ENCODE results near the gene PRPF19.

PRPF19 gene

DNA sequence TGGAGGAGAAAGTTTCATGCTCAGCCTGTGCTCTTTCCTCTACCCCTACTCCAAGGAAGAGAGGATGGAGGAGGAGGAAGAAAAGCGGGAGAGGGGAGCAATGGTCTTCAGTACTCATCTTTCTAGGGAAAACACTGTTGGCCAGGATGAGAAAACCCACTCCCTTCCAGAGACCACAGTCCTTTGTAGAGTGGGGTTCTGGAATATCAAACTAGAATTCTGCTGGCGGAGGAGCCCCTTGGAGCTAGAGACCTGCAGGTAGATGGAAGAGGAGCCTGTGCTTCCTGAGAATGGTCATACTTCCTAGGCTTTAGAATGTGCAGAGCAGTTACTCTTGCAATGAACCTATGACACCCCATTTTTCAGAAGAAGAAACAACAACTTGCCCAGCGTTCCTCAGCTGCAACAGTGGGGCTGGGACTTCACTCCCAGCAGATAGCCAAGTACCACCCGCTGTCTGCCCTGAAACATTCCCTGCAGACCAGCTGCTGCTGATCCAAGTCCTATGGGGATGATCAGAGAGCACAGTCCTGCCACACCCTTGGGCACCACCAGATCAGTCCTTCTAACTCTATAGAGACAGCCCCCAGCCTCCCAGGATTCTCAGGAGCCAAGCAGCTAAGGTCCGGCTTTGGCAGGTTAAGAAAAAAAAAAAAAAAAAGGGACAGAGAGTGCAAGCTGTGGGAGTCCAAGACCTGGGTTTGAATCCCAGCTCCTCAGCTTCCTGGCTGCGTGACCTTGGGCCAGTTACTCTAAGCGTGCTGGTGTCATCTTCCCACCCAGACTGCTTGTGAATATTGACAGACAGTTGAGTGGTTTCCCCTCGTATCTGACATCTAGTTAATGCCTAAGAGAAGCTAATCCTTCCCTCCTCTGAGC, 51.3 kb downstream of the PRPF19 start:
- no peaks in the 10 kb centered on the region for H3K9me3 Mint-ChIP-seq
- H3K27ac Mint-ChIP-seq = no peak overlapping the region
- H3K4me1 Mint-ChIP-seq = peaks cover 17% of the 10 kb centered on the region
- no peaks in the 10 kb centered on the region for H3K27me3 Mint-ChIP-seq
- H3K4me3 Mint-ChIP-seq = no peak overlapping the region
- H3K36me3 Mint-ChIP-seq = peaks cover 8% of the 10 kb centered on the region

DNA sequence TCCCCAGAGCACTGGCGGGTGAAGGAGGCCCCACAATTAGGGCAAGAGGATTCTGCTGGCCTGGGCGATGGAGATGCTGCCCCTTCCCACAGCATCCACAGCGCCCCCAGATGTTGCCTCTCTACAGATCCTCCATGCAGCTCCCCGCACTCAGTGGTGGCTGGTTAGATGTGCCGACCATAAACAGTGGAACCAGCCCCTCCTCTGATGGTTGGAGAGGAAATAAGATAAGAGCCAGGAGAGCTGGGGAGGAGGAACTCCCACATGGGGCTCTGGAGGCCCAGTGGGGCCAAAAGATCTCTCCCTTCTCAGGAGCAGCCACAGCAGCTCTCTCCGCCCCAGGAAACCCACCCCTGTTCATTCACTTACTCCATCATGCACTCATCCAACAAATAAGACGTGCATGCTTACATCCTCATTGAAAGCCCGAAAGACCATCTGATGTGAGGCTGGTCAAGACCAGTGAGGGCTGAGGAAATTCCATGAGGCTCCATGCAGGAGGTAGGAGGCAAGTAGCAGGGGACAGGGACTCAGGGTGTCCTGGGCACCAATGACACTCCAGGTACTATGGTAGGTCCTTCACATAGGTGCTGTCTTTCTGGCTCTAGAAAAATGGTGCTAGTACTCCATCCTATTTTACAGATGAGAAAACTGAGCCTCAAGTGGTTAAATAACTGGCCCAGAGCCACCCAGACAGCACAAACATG, 52.1 kb downstream of the PRPF19 start:
- Mint-ChIP-seq H3K27me3 (no peaks in the 10 kb centered on the region), H3K4me3 (no peak overlapping the region), H3K27ac (no peak overlapping the region), H3K4me1 (peaks cover 16% of the 10 kb centered on the region), H3K9me3 (no peaks in the 10 kb centered on the region), H3K36me3 (peaks cover 11% of the 10 kb centered on the region)

DNA sequence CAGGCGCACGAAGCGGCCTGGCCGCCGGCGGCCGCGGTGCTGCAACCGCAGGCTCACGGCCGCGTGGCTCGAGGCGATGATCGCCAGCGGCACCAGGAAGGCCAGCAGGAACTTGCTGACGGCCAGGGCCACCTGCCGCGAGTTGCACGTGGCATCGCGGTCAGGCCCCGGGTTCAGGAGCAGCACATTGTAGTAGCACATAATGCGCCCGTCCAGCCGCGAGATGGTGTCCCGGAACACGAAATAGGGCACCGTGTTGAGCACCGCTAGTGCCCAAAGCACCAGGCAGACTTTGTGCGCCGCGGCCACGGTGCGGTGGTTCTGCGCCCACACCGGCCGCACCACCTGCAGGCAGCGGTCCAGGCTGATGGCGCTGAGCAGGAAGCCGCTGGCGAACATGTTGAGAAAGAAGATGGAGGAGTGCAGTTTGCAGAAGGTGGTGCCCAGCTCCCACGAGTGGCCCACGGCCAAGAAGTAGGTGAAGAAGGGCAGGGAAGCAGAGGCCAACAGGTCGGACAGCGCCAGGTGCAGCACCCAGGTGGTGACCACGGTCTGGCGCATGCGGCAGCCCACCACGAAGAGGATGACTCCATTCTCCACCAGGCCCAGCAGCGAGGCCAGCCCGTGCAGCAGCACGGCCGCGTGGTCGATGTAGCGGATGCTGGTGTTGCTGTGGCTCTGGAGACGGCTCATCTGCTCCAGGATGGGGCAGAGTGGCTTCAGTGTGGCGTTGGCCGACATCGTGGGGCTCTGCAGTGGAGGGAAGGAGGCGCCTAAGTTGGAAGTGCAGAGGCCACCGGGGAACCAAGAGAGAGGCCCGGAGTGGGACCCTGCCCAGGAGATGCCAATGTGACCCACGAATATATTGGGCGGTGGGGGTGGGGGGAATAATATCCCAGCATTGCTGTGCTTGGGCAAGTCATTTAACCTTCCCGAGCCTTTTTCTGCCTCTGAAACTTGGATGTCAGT, 53.1 kb downstream of the PRPF19 start:
- Mint-ChIP-seq H3K27me3 (no peaks in the 10 kb centered on the region), H3K4me1 (peaks cover 6% of the 10 kb centered on the region), H3K27ac (no peak overlapping the region), H3K4me3 (no peak overlapping the region), H3K36me3 (peaks cover 16% of the 10 kb centered on the region), H3K9me3 (no peaks in the 10 kb centered on the region)

DNA sequence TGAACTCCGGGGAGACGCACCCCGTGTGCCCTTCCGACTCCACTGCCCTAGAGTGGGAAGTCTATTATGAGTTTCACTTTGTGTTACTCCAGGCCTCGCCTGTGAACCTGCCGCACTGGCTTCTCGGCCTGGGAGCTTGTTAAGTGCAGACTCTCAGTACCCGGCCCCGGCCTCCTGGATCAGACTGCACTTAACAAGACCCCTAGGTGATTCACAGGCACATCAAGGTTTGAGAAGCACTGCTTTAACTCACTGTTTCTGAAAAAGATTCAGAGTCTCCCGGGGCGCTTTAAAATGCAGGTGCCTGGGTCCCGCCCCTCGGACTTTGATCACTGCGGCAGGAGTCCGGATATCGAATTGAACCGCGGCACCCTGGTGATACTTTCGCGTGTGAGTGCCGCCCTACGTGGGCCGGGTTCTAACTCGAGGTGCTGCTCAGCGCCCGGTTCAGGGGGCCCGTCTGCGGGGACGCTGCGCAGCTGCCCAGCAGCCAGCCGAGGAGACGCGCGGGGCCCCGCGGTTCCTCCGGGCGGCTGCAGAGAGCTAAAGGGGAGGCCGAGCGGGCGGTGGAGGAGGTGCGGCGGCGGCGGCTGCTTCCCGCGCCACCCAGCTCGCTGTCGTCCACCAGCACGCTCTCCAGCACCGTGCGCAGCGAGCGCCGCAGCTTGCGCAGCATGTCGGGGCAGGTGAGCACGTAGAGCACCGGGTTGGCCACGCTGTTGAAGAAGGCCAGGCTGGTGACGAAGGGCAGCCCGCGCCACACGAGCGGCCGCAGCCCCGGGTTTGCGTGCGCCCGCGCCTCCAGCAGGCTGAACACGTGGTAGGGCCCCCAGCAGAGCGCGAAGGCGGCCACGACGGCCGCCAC, 54.0 kb downstream of the PRPF19 start:
- no peaks in the 10 kb centered on the region for H3K4me1 Mint-ChIP-seq
- H3K27me3 Mint-ChIP-seq = no peaks in the 10 kb centered on the region
- no peak overlapping the region for H3K4me3 Mint-ChIP-seq
- peaks cover 16% of the 10 kb centered on the region for H3K36me3 Mint-ChIP-seq
- H3K9me3 Mint-ChIP-seq = no peaks in the 10 kb centered on the region
- no peak overlapping the region for H3K27ac Mint-ChIP-seq

DNA sequence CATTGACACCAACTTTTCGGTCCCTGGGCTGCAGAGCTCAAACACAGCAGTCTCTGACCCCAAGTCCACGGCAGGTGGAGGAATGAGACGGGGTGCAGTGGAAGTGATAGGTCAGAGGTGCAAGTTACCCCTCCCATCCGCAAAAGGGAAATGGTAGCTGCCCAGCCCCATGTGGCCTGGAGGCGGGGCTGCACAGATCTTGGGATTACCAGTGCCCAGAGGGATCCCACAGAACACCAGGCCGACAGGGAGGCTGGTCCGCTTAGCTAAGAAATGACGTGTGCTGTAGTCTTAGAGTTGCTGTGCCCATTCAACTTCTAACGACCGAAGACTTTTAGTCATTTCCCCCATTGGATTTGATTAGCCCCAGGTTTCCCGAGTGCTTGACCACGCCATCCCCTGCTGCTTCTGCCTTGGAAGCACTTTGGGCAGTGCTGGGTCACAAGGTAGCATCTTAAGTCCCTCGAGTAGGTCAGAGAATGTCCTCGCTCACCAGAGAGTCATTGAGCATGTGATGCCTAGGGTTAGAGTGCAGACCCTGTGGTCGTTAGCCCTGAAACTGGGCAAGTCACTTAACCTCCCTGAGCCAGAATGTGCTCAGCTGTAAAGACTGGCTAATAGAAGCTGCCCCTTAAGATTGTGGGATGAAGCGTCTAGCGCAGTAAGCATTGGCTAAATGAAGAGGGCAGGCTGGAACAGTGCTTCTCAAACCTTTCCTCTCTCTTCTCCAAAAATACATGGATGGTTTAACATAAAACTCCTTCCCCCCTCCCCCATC, 54.9 kb downstream of the PRPF19 start:
- peaks cover 4% of the 10 kb centered on the region for H3K4me1 Mint-ChIP-seq
- peaks cover 16% of the 10 kb centered on the region for H3K36me3 Mint-ChIP-seq
- no peaks in the 10 kb centered on the region for H3K9me3 Mint-ChIP-seq
- H3K4me3 Mint-ChIP-seq = no peak overlapping the region
- no peaks in the 10 kb centered on the region for H3K27me3 Mint-ChIP-seq
- no peak overlapping the region for H3K27ac Mint-ChIP-seq

DNA sequence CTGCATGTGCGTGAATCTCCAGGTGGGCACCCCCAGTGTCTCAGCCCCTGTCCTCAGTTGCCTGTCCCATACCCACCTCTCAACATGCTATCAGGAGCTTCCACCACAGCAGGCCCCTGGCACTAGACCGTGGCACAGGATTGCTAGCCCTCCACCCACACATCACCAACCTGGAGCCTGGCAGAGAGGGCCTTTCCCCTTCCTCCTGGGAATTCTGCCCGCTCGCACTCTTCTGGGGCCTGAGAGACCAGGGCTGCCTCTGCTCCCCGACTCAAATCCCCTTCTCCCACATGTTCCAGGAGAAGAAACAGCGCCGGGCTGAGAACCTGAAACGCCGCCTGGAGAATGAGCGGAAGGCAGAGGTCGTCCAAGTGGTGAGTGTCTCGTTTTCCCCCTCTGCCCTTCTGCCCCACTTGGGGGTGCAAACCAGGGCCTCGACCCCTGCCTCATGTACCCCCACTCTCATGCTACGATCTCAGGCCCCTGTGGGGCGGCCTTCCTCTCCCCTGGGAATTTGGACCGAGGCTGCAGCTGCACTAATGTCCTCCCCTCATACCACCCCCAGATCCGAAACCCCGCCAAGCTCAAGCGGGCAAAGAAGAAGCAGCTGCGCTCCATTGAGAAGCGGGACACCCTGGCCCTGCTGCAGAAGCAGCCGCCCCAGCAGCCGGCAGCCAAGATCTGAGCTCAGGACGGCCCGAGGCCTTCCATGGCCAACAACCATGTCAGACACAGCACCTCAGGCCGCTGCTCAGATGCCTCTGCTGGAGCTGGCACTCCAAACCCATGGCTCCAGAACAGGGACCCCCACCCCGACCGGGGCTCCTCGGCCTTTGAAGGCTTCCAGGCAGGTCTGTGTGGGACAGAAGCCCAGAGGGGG, 56.5 kb downstream of the PRPF19 start:
- H3K4me1 Mint-ChIP-seq = peaks cover 11% of the 10 kb centered on the region
- no peaks in the 10 kb centered on the region for H3K9me3 Mint-ChIP-seq
- H3K27ac Mint-ChIP-seq = no peak overlapping the region
- H3K4me3 Mint-ChIP-seq = no peak overlapping the region
- peaks cover 20% of the 10 kb centered on the region for H3K36me3 Mint-ChIP-seq
- no peaks in the 10 kb centered on the region for H3K27me3 Mint-ChIP-seq

DNA sequence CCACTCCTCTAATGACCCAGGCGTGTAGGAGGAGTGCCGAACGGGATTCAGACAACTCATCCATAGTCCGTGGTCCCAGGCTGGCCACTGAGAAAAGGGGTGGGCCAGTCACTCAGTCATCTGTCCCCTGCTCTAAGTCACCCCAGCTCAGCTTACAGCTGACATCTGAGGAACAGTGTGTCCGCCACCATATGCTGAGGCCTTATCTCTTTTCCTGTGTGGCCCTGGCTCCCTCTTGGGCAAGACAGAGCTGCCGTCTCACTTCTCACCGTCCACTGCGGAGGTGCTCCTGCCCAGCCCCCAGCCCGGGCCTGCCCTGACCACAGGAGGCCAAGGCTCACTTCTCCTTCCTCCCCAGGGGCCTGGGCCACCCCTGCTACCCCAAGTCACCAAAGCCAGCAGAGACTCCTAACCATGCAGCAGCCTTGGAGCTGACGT, 57.7 kb downstream of the PRPF19 start:
- no peaks in the 10 kb centered on the region for H3K9me3 Mint-ChIP-seq

DNA sequence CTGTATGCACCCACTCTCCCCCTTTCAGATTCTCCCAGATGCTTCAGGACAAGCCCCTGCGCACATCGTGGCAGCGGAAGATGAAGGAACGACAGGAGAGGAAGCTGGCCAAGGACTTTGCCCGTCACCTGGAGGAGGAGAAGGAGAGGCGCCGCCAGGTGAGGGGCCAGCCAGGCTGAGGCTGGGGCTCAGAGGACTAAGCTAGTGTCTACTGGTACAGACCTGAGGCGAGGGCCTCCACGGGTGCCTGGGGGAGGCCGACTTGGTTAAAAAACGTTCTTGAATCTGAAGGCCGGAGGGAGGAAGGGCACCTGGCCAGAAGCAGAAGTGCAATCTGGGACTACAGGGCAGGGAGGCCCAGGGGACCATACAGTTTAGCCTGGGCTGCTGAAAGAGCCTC, 58.5 kb downstream of the PRPF19 start:
- H3K27ac Mint-ChIP-seq = no peak overlapping the region
- no peak overlapping the region for H3K4me3 Mint-ChIP-seq
- H3K27me3 Mint-ChIP-seq = no peaks in the 10 kb centered on the region
- H3K36me3 Mint-ChIP-seq = peaks cover 34% of the 10 kb centered on the region
- no peaks in the 10 kb centered on the region for H3K9me3 Mint-ChIP-seq
- peaks cover 27% of the 10 kb centered on the region for H3K4me1 Mint-ChIP-seq

More for the DNA sequence above, 57.7 kb downstream of the PRPF19 start:
- Mint-ChIP-seq H3K27ac (no peak overlapping the region), H3K36me3 (peaks cover 30% of the 10 kb centered on the region), H3K4me3 (no peak overlapping the region), H3K27me3 (no peaks in the 10 kb centered on the region), H3K4me1 (peaks cover 22% of the 10 kb centered on the region)

DNA sequence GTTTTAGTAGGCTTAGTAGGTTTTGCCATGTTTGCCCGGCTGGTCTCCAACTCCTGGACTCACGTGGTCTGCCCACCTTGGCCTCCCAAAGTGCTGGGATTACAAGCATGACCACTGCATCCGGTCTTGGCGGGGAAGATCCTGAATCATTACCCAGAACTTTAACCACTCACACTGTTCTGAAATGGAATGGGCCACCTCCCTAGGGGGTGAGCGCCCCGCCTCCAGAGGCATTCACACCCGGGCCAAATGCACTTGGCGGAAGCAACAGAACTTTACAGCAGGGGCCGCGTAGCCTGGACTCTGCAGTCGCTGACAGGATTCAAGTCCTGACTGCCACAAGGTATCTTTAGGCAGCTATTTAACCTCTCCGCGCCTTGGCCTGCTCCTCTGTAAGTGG, 59.1 kb downstream of the PRPF19 start:
- Mint-ChIP-seq H3K27me3 (no peaks in the 10 kb centered on the region), H3K9me3 (no peaks in the 10 kb centered on the region), H3K4me3 (no peak overlapping the region), H3K4me1 (peaks cover 27% of the 10 kb centered on the region), H3K27ac (no peak overlapping the region), H3K36me3 (peaks cover 34% of the 10 kb centered on the region)

DNA sequence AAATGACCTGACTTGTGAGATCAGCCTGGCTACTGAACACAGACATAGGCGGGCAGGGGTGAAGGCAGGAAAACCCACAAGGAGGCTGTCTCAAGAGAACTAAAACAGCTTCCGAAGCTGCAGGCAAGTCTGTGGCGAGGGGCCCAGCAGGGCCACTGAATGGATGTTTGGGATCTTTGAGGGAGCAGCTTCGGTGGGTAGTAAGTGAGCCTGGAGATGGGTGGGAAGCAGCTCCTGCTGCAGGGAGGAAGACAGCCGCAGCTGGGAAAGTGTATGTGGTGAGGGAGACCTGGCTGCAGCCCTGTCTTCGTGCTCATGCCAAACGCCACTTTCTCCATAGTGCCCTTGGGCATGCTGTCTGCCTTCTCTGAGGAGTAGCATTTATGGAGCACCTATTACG, 61.0 kb downstream of the PRPF19 start:
- H3K4me3 Mint-ChIP-seq = peak overlapping the region; percentile 98

DNA sequence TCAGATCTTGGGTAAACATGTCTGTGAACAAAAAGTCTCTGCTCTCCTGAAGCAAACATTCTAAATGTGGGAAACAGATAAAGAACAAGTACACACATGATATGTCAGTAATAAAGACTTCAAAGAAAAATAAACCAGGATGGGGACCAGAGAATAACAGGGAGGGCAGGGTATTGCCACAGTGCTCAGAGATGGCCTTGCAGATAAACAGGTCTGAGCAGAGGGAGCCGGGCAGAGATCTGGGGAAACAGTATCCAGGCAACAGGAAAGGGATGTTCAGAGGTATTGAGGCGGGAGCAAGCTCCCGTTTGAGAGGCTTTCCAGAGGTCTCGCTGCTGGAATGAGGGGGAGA, 61.5 kb downstream of the PRPF19 start:
- peaks cover 43% of the 10 kb centered on the region for H3K4me1 Mint-ChIP-seq
- H3K27me3 Mint-ChIP-seq = no peaks in the 10 kb centered on the region
- H3K27ac Mint-ChIP-seq = no peak overlapping the region
- no peaks in the 10 kb centered on the region for H3K9me3 Mint-ChIP-seq
- H3K4me3 Mint-ChIP-seq = peak overlapping the region; percentile 98
- H3K36me3 Mint-ChIP-seq = peaks cover 23% of the 10 kb centered on the region

More for the DNA sequence above, 61.0 kb downstream of the PRPF19 start:
- H3K27ac Mint-ChIP-seq = peak overlapping the region; percentile 62
- peaks cover 42% of the 10 kb centered on the region for H3K4me1 Mint-ChIP-seq
- no peaks in the 10 kb centered on the region for H3K9me3 Mint-ChIP-seq
- peaks cover 26% of the 10 kb centered on the region for H3K36me3 Mint-ChIP-seq
- H3K27me3 Mint-ChIP-seq = no peaks in the 10 kb centered on the region

DNA sequence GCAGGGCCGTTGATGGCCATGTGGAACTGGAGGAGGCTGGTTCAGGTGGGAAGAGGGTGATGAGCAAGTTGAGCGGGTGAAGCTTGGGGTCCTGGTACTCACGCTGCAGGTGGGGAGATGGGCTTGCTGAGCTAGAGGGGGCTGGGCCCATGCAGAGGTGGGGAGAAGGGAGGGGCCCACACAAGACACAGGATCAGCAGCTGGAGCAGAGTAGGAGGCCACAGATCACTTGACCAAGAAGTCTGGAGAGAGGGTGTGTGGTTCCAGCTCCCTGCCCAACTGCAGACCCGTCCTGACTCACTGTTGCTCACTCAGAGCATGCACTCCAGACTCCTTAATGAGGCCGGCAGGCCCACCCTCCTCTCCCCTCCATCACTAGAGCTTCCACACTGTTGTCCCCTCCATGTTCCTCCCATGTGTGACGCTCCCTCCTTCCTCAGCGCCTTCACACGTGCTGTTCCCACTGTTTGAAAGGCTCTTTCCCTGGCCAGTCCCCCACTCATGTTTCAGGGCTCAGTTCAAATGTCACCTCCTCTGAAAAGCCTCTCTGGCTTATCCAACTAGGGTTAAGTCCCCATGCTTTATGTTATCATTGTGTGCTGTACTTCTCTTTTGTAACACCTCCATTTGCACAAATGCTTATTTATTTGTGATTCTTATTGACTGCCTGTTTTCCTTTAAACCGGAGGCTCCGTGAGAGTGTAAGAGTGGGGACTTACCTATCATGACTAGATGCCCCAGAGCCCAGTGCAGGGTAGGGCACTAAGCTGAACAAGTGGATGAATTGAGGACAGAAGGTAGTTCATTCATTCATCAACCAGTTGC, 62.1 kb downstream of the PRPF19 start:
- H3K4me3 Mint-ChIP-seq = peak overlapping the region; percentile 98
- H3K36me3 Mint-ChIP-seq = peaks cover 23% of the 10 kb centered on the region
- no peaks in the 10 kb centered on the region for H3K9me3 Mint-ChIP-seq
- peaks cover 43% of the 10 kb centered on the region for H3K4me1 Mint-ChIP-seq
- H3K27ac Mint-ChIP-seq = peak overlapping the region; percentile 94
- H3K27me3 Mint-ChIP-seq = no peaks in the 10 kb centered on the region

Measured in activated naive CD4-positive, alpha-beta T cell treated with anti-CD3 and anti-CD28 coated beads, Interleukin-2, amount 50 U/mL, for 24 hours (primary cell).